Stimulated activated CD4-positive, alpha-beta T cell treated with anti-CD3 and anti-CD28 coated beads, Interleukin-2, amount 100 ng/mL, for 24 hours (primary cell): Measurements from ENCODE around the gene CDC123.
A peak's percentile ranks its signal among the peaks of the same experiment; 100 is the strongest.
"Not testable (repeated sequence)": the region's sequence is repeated elsewhere in the genome, so short reads cannot be mapped to it uniquely, and the experiment has no call there.

Experiments
- DNase-seq, 2 donors: peaks; one replicate each; pipeline ENCODE4 v3.0.0-alpha.2; 2020

The CDC123 gene, protein sequence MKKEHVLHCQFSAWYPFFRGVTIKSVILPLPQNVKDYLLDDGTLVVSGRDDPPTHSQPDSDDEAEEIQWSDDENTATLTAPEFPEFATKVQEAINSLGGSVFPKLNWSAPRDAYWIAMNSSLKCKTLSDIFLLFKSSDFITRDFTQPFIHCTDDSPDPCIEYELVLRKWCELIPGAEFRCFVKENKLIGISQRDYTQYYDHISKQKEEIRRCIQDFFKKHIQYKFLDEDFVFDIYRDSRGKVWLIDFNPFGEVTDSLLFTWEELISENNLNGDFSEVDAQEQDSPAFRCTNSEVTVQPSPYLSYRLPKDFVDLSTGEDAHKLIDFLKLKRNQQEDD

DNA sequence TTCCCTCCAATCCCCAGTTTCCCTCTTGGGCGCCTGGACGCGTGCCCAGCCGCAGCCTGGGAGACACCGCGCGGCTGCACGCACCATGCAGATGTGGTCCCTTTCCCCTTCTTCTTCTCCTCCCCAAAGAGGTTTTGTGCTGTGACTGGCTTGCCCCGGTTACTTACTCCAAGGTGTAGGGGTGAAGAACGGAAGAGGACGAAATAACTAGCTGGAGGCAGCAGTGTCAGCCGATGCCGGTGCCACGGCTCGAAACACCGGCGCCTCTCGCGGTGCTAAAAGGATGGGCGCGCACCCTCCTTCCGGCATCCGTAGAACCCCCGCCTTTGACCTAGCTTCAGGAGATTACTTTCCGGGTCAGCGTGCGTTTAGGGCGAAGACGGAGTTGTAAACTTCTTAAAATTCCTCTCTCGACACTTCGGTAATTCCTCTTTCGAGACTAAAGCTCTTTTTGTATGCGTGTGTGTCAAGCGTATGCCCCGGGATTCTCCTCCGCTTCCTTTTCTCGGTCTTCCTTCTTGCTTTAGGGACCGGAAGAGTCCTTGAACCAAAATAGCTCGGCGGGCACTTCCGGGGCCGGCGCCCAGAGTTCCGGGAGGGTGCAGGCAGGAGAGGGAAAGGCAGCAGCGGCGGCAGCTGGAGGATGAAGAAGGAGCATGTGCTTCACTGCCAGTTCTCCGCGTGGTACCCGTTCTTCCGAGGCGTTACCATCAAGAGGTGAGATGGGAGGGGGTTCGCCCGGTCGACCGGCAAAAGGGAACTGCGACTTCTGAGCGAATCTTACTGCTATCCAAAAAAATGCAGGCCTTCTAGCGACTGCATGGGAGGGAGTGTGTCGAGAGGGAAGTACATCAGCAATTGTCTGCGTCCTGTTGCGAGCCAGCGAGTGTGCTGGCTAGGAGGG lies at the start of gene CDC123, which contains the start of gene NUDT5:
TSS of gene CDC123 (plus strand) at position 586 of the 904 bp plus-strand sequence. CDS start at position 644, 58 bp downstream.
TSS of gene NUDT5 (minus strand) at position 289 of the 904 bp plus-strand sequence. CDS start 9,600 bp downstream, outside the sequence.
- DNase-seq = peak; percentile 86 to 88

- no peak for DNase-seq
Measured at GRCh38 chr10:12150163-12150562, 45.8 kb upstream of the CDC123 start.

- DNase-seq = no peak
Measured at GRCh38 chr10:12154516-12154915, 41.5 kb upstream of the CDC123 start.

- no peak for DNase-seq
Measured at GRCh38 chr10:12156367-12157123, 39.4 kb upstream of the CDC123 start.

- no peak for DNase-seq
Measured at GRCh38 chr10:12158111-12158510, 37.9 kb upstream of the CDC123 start.

GRCh38 chr10:12160664-12161063 lies 35.3 kb upstream of the CDC123 start:
- no peak for DNase-seq

- no peak for DNase-seq
Measured at GRCh38 chr10:12162927-12163326, 33.1 kb upstream of the CDC123 start.

GRCh38 chr10:12164085-12164484 lies 31.9 kb upstream of the CDC123 start:
- DNase-seq = no peak

- no peak for DNase-seq
Measured at GRCh38 chr10:12165036-12165435, 31.0 kb upstream of the CDC123 start.

DNA sequence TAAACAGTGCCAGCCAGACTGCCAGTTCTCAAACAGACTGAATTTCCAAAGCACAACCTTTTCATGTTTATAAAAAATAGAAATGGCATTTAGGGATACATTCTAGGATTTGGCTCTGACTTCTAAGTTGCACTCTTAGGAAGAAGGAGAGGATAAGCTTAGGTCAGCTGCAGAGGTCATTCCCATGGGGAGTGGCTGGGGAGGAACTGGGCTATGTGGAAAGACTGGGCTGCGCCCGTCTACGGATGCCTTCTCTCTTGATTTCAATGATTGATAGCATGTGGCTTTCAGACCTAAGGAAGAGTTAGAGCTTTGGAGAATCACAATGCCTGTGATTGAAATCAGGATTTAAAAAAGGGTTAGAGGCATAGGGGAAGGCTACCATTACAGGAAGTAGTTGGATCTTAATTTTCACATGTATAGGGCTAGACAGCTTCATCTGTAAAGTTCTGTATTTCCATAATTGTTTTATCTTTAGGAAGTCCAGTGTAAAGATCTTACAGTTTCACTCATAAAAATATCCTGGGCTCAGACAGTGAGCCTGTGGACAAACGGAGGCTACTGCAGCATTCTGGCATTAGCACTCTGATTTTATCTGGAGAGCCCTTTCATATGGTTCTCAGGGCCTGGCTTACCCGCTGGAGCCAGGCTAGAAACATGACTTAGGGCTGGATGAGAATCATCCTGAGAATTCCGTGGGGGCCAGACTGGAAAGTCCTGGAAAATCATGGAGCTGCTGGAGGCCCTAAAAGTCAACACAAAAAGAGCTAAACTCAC lies 29.8 kb upstream of the CDC123 start:
- DNase-seq = no peak

DNA sequence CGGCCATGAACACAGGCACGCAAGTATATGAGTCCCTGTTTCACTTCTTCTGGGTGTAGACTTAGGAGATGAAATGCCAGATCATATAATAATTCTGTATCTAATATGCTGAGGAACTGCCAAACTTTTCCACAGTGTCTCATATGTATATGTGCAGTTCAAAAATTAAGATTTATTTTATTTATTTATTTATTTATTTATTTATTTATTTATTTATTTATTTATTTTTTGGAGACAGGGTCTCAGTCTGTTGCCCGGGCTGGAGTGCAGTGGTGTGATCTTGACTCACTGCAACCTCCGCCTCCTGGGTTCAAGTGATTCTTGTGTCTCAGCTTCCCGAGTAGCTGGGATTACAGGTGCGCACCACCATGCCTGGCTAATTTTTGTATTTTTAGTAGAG lies 24.5 kb upstream of the CDC123 start:
- DNase-seq = not testable (repeated sequence)

DNA sequence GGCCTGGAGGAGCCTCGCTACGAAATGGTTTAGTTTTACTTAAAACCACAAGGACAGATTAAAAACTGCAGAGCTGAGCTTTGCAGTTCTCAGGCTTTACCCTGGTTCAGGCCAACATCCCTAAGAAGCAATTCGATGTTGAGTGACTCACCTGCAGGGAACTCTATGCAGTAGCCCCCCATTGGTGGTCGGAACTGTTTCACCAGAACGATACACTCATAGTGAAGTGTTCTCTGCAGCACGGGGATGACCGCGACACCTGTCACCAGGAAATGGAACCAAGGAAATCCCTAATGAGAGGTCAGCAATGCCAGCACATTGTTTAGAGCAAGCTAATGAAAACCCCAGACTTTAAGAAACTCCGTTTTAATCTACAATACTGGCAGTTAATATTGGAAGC lies 18.3 kb upstream of the CDC123 start:
- DNase-seq = no peak

DNA sequence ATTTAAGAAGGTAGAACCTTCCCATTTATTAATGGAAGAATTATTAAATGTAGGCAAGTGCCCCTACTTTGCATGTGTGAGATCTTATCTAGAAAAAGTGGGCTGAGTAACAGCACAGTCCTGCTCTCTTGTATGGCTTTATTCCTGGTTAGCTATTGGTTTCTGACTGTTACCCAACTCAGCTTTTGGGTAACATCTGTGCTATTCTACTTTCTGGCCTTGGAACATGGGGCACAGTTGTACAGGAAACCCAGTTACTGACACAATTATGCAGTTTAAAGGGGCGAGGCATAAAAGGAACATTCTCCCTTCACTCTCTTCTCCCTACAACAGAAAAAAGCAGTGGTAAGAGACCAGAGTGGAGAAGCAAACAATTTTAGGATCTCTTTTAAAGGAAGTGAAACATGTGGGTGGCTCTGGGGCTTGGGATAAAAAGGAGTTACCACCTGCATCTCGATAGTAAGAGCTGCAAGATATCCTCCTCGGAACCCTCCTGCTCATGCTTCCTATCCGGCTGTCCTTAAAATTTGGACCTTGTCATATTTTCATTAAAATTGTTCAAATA lies 16.3 kb upstream of the CDC123 start:
- DNase-seq = no peak

- DNase-seq = no peak
Measured at GRCh38 chr10:12180221-12180974, 15.6 kb upstream of the CDC123 start.

DNA sequence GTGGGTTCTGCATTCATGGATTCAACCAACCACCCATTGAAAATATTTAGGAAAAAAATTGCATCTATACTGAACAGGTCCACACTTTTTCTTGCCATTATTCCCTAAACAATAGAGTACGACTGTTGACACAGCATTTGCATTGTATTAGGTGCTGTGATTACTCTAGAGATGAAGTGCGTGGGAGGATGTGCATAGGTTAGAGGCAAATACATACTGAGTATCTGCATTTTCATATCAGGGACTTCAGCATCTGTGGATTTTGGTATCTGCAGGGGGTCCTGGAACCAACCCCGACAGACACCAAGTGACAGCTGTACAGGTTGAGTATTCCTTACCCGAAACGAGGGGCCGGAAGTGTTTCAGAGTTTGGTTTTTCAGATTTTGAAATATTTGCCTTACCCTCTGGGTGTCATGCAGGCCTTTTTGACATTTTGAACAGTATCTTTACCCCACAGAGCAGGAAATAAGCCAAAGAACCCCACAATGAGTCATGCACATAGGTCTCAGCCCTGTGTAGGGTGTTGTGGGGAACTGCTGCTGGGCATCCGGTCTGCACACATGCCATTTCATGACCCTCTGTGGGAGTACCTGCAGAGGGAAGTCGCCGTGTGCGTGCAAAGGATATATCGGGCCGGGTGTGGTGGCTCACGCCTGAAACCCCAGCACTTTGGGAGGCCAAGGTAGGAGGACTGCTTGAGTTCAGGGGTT lies 14.8 kb upstream of the CDC123 start:
- peak; percentile 63 to 64 for DNase-seq

- DNase-seq = no peak
Measured at GRCh38 chr10:12184165-12184564, 11.8 kb upstream of the CDC123 start.

GRCh38 chr10:12186323-12186722 lies 9.7 kb upstream of the CDC123 start:
- DNase-seq = peak; percentile 20 to 22

- DNase-seq = no peak
Measured at GRCh38 chr10:12187321-12187905, 8.6 kb upstream of the CDC123 start.

GRCh38 chr10:12188656-12189055 lies 7.3 kb upstream of the CDC123 start:
- no peak for DNase-seq

- DNase-seq = no peak
Measured at GRCh38 chr10:12189426-12189825, 6.6 kb upstream of the CDC123 start.
